CD4-positive, alpha-beta T cell treated with Interleukin-17A for 1 hour (primary cell): ENCODE results near the gene EAF1.
A peak's percentile ranks its signal among the peaks of the same experiment; 100 is the strongest.
"Not testable (repeated sequence)": the region's sequence is repeated elsewhere in the genome, so short reads cannot be mapped to it uniquely, and the experiment has no call there.

Experiments
- DNase-seq: peaks from one replicate; pipeline ENCODE4 v3.0.0-alpha.2; 2020

Gene EAF1

DNA sequence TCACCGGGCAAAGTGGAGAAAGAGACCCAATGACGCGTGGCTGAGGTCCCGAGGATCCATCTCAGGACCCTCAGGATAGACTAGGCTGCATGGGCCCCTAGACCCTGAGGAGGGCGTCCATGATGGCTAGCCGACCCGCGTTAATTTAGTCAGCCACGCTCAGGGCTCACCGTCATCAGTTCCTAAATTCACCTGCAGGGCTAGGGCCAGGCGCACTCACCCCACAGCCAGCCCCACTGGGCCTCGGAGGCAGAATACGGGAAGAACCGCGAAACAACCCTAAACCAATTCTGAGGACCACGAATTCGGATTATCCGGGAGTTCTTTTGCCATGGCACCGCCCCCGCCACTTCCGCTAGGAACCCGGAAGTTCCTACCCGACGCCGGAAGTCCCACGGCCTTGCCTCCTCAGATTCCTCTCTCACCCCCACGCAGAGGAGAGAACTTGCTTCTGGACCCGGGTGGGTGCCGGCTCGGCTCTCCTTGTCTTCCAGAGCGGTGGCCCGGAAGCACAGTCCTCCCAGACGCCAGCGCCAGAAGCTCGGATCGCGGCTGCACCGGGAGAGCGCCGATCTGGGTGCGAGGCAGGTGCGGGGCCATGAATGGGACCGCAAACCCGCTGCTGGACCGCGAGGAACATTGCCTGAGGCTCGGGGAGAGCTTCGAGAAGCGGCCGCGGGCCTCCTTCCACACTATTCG, at the start of gene EAF1, which contains the start of gene METTL6:
TSS of gene EAF1 (plus strand) at position 417 of the 699 bp plus-strand sequence. CDS start at position 599, 182 bp downstream.
TSS of gene METTL6 (minus strand) at position 363 of the 699 bp plus-strand sequence. CDS start 1,033 bp downstream, outside the sequence.
- DNase-seq, result peak; percentile 85

DNA sequence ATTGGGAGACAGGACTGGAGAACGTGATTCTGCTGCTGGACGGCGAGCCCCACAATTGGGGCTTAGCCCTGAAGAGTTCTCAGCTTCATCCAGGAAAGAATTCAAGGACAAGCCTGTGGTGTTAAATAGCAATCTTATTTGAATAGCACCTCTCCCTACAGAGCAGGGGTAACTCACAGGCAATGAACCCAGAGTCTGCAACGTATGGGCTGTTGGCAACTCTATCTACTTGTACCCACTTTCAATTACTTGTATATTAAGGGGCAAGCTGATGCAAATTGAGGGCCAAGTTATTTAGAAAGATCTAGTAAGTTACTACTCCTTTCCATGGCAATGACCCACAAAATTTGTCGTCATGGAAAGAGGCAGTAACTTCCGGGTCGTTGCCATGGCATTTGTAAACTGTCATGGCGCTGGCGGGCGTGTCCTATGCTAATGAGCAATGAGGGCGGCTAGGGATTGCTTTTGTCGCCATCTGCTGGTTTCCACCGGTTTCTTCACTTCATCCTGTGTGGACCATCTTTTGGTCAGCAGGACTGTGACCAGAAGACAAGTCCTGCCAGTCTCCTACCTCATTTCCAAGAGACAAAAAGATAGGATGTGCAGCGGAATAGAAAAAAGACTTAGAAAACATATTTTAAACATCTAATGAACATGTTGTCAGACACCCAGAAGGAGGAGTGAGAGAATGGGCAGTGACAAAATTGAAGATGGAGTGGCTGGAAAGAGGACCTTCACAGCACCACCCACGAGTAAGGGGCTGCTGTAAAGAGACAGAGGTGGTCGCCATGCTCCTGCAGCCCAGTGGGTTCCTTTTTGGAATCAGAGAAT, 49.2 kb upstream of the EAF1 start:
- DNase-seq, result peak; percentile 97

DNA sequence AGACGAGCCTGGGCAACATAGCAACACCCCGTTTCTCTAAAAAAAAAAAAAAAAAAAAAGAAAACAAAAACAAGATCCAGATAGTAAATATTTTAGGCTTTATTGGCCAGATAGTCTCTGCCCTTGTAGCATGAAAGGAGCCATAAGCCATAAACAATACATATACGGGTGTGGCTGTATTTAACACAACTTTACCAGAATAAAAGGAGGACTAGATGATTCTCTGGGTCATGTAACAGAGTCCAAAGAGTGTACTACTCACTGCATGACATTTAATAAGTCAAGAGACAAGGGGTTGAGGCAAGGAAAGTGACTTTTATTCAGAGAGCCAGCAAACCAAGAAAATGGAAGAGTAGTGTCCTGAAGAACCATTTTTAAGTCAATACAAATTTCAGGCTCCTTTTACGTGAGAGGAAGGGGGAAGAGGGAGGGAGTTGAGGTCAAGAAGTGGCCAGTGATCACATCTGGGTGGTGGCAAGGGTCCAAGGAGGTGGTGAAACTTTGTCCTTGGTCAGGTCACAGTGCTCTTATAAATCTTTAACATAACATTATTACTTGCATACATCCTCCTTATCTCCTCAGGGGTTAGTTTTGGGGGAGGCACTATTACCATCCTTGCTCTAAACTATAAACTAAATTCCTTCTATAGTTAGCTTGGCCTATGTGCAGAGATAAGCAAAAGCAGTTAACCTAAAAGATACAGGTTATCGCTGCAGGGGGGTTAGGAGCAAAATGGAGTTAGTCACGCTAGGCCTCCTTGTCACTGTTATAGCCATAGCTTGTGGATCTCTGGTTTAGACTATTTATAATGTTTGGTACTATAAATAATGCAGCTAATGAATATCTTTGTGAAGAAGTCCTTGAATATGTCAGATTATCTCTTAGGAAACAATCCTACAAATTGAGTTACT, 46.2 kb upstream of the EAF1 start:
- DNase-seq, result no peak

DNA sequence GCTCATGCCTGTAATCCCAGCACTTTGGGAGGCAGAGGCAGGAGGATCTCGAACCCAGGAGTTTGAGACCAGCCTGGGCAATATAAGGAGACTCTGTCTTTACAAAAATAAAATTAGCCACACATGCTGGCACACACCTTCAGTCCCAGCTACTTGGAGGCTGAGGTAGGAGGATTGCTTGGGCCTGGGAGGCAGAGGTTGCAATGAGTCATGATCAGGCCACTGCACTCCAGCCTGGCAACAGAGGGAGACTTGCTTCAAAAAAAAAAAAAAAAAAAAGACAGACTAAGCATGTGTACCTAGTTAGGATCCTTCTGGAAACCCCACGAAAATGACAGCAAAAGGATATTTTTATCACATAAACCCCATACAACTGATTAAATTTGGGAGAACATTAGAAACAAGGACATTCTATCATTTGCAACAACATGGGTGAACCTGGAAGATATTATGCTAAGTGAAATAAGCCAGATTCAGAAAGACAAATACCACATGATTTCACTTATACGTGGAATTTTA, 44.9 kb upstream of the EAF1 start:
- DNase-seq, result no peak

DNA sequence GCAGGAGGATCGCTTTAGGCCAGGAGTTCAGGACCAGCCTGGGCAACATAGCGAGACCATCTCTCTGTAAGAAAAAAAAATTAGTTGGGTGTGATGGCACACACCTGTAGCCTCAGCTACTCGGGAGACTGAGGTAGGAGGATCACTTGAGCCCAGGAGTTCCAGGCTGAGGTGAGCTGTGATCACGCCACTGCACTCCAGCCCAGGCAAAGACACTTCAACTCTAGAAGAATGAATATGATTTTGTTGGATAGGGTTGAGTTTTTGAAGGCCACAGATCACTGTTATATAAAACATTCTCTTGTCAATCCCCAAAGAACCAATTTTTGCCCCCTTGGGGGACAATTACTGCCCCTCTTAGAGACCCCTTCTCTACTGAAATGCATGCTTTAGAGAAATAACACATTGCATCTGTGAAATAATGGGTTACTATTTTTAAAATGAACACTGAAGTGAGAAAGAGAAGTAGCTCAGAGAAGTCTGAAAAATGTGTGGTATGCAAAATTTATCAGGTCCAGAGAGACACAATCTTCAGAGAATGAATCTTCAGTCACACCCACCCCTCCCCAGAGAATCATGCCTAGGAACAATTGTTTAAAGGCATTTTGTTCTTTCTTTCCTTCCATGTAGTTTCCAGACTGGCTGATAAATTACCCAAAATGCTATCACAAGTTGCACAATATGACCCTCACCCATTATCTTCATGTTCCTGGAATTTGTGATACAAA, 42.7 kb upstream of the EAF1 start:
- no peak for DNase-seq

DNA sequence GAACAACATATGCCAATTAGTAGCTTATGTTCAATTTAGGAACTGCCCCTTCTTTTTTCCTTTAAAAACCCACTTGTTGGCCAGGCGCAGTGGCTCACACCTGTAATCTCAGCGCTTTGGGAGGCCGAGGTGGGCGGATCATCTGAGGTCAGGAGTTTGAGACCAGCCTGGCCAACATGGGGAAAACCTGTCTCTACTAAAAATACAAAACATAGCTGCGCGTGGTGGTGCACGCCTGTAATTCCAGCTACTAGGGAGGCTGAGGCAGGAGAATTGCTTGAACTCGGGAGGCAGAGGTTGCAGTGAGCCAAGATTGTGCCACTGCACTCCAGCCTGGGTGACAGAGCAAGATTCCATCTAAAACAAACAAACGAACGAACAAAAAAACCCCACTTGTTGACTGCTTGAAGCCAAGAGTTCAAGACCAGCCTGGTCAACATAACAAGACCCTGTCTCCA, 42.1 kb upstream of the EAF1 start:
- DNase-seq, result not testable (repeated sequence)

DNA sequence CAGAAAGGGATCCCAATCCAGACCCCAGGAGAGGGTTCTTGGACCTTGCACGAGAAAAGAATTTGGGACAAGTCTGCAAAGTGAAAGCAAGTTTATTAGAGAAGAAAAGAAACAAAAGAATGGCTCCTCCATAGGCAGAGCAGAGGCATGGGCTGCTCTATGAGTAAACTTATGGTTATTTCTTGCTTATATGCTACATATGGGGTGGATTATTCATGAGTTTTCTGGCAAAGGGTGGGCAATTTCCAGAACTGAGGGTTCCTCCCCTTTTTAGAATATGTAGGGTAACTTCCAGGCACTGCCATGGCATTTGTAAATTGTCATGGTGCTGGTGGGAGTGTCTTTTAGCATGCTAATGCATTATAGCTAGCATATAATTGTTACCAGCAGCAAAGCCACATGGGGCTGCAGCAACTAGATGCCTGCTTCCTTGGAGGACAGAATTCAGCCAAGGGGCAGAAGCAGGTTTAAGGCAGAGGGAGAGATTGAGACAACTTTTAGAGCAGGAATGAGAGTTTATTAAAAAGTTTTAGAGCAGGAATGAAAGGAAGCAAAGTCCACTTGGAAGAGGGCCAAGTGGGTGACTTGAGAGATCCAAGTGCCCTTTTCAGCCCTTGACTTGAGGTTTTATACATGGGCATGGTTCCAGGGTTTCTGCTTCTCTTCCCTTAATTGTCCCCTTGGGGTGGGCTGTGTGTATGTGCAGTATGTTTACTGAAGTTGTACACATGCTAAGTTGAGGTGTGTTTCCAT, 41.3 kb upstream of the EAF1 start:
- DNase-seq, result no peak

DNA sequence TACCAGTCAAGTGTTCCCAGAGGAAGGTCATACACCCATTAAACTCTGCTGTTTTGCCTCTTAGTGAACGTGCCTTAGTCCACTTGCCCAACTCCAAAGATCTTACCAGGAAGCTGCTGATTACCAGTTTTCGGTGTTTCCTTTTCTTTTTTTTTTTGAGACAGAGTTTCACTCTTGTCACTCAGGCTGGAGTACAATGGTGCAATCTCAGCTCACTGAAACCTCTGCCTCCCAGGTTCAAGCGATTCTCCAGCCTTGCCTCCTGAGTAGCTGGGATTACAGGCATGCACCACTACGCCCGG, 40.8 kb upstream of the EAF1 start:
- not testable (repeated sequence) for DNase-seq

DNA sequence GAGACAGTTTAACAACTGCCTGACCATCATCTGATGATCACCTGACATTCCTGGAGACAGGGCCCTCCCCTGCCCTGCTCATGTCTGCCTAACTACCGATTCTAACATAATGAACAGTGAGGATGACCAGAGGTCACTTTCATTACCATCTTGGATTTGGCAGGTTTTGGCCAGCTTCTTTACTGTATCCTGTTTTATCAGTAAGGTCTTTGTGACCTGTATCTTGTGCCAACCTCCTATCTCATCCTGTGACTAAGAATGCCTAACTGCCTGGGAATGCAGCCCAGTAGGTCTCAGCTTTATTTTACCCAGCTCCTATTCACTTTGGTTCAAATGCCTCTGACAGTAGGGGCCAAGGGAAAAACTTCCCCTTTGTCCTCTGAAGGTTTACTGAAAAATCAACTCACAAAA, 40.2 kb upstream of the EAF1 start:
- DNase-seq, result no peak

DNA sequence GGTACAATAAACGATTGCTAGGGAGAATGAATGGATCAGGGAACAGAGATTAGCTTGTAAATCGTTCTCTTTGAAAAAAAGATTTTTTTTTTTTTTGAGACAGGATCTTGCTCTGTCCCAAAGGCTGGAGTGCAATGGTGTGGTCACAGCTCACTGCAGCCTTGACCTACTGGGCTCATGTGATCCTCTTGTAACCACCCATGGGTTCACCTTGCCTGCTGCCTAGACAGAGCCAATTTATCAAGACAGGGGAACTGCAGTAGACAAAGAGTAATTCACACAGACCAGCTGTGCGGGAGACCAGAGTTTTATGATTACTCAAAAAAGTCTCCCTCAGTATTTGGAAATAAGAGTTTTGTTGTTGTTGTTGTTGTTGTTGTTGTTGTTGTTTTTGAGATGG, 39.7 kb upstream of the EAF1 start:
- no peak for DNase-seq

DNA sequence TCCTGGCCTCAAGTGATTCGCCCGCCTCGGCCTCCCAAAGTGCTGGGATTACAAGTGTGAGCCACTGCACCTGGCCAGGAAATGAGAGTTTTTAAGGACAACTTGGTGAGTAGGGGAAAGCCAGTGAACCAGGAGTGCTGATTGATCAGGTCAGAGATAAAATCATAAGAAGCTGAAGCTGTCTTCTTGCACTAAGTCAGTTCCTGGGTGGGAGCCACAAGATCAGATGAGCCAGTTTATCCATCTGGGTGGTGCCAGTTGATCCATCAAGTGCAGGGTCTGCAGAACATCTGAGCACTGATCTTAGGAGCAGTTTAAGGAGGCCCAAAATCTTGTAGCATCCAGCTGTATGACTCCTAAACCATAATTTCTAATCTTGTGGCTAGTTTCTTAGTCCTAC, 39.1 kb upstream of the EAF1 start:
- DNase-seq, result not testable (repeated sequence)

DNA sequence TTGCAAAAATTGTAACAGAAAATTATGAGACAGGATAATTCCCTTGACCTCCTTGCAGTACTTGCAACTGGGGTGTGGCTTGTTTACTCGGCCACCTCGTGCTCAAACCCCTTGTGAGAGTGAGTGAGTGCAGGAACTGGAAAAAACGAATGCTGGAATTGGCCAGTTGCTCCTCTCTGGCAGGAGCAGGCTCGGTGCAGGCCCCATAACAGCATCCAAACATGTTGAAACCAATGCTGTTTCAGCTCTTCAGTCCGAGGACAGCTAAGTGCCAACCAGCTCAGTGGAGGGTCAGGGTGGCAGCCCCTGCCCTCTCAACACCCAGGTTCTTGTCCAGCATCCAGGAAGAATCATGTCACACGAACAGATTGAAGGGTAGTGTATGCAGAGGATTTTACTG, 36.9 kb upstream of the EAF1 start:
- no peak for DNase-seq

DNA sequence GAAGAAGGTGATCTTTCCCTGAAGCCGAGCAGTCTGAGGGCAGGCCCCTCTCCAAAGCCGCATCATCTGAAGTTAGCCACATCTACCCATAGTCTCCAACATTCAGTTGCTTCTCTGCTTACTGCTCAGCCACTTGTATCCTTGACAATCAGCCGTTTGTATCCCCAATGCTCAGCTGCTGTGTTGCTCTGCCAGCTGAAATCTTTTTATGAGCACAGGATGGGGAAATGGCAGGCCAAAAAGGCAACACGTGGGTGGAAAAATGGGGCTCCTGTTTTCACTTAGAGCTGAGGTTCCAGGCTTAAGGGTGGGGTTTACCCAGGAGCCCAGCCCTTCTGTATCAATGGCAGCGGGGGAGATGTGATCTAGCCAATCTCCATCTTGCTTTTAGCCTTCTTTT, 36.4 kb upstream of the EAF1 start:
- DNase-seq, result no peak

DNA sequence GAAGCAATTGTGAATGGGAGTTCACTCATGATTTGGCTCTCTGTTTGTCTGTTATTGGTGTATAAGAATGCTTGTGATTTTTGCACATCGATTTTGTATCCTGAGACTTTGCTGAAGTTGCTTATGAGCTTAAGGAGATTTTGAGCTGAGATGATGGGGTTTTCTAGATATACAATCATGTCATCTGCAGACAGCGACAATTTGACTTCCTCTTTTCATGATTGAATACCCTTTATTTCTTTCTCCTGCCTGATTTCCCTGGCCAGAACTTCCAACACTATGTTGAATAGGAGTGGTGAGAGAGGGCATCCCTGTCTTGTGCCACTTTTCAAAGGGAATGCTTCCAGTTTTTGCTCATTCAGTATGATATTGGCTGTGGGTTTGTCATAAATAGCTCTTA, 34.1 kb upstream of the EAF1 start:
- DNase-seq, result not testable (repeated sequence)

DNA sequence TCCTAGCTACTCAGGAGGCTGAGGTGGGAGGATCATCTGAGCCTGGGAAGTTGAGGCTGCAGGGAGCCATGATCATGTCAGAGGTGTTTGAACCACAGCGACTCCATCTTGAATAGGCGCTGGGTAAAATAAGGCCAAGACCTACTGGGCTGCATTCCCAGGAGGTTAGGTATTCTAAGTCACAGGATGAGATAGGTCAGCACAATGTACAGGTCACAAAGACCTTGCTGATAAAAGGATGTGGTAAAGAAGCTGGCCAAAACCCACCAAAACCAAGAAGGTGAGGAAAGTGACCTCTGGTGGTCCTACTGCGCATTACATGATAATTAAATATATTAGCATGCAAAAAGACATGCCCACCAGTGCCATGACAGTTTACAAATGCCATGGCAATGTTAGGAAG, 28.7 kb upstream of the EAF1 start:
- peak; percentile 60 for DNase-seq

DNA sequence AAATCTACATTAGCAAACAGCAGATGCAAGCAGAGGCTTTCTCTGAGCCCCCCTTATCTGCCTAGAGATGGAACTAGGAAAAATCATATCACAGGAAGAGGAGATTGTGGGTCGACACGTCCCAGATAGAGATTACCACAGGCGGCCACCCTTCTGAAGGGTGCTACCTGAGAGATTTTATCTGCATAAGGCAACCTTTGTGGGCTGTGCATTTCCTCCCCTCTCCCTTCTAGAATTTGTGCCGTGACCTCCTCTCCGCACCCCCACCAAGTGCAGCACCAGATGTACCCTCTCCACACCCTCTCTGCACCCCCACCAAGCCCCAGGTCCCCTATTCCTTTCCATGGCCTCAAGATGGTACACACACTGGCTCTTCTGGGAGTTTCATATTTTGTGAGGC, 27.4 kb upstream of the EAF1 start:
- peak; percentile 36 for DNase-seq

DNA sequence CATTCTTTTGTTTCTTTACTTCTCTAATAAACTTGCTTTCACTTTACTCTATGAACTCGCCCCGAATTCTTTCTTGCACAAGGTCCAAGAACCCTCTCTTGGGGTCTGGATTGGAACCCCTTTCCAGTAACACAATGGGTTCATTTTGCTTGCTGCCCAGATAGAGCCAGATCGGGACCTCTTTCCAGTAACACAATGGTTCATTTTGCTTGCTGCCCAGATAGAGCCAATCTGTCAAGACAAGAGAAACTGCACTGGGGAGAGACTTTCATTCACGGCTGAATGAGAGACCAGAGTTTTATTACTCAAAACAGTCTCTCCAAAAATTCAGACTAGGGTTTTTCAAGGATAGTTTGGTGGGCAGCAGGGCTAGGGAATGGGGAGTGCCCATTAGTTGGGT, 25.5 kb upstream of the EAF1 start:
- no peak for DNase-seq

DNA sequence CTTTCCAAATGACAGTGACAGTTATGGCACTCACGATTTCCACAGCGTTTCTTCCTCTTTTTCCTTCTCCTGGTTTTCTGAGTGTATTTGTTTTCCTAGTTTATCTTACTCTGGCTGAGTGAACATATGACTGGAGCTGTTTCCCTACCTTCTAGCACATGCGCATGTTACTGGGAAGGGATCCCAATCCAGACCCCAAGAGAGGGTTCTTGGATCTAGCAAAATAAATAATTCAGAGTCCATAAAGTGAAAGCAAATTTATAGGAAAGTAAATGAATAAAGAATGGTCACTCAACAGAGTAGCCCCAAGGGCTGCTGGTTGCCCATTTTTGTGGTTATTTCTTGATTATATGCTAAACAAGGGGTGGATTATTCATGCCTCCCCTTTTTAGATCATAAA, 23.9 kb upstream of the EAF1 start:
- DNase-seq, result no peak

DNA sequence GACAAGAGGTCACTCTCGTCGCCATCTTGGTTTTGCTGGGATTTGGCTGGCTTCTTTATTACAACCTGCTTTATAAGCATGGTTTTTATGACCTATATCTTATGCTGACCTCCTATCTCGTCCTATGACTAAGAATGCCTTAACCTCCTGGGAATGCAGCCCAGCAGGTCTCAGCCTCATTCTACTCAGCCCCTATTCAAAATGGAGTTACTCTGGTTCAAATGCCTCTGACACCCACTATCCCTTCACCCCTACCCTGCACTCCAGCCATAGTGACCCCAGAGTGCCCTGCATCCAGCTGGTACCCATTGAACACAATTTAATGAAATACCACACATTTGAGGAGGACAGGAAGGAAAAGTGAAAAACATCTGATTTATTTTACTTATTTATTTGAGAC, 23.4 kb upstream of the EAF1 start:
- no peak for DNase-seq

DNA sequence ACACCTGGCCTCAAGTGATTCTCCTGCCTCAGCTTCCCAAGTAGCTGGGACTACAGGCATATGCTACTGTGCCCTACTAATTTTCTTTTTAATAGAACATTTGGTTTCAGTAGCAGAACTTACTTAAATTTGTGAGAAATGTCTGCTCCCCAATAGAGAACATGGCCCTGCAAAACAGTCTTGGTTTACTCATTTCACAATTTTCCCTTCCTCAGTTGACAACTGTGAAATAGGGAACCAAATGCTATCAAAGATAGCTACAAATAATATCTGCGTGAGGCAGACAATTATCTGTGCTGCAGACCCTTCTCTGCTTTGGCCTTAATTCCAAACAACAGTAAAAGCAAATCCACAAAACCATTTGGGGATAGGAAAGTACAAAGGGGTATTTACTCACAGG, 22.6 kb upstream of the EAF1 start:
- no peak for DNase-seq

DNA sequence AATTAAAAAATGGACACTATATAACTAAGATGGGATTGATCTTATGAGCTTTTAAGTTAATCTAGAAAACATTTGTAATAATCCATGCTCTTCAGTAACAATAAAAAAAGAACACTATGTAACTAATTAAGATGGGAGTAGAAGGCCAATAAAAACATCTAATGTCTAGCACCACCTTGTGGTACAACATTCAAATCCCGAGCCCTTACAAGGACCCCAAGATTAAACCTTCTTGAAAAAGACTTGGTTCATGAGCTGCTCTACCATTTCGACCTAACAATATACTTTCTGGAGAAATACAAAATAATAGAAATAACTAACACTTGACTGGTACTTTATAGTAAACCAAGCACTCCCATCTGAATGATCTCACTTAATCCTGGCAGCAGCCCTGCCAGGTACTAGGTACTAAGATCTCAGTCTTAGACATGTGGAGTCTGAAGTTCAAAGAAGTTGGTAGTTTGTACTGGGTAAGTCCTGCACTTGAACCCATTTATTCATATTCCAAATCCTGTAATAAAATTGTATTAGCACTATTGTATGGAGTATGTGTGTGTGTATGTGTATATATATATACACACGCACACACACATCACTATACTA, 21.8 kb upstream of the EAF1 start:
- DNase-seq, result peak; percentile 68
